ES-I3 (cell line): ENCODE results near the gene SPRED2.
"Not testable (repeated sequence)": the region's sequence is repeated elsewhere in the genome, so short reads cannot be mapped to it uniquely, and the experiment has no call there.

Source experiments
- H3K36me3 ChIP-seq: 2 replicates; pipeline ENCODE4 v1.6.1; 2013; ENCODE audit warnings: mild to moderate bottlenecking, low read length, control low read depth, moderate library complexity; ENCODE audit not compliant: insufficient read depth
- H3K4me1 ChIP-seq: 2 replicates; pipeline ENCODE4 v1.6.1; 2013; ENCODE audit warnings: mild to moderate bottlenecking, control low read depth, low read length; ENCODE audit not compliant: insufficient read depth
- H3K9ac ChIP-seq: 2 replicates; pipeline ENCODE4 v1.6.1; 2013; ENCODE audit warnings: low read depth, mild to moderate bottlenecking, low read length, moderate library complexity
- H3K9me3 ChIP-seq: 2 replicates; pipeline ENCODE4 v1.6.1; 2013; ENCODE audit warnings: mild to moderate bottlenecking, low read length, moderate library complexity; ENCODE audit not compliant: control insufficient read depth, insufficient read depth

Gene SPRED2

GRCh38 chr2:65350651-65351056 lies 81.7 kb downstream of the SPRED2 start:
- peaks cover 29% of the 10 kb centered on the region for H3K4me1 ChIP-seq
- no peak overlapping the region for H3K9ac ChIP-seq
- no peaks in the 10 kb centered on the region for H3K9me3 ChIP-seq
- H3K36me3 ChIP-seq: no peaks in the 10 kb centered on the region

- no peaks in the 10 kb centered on the region for H3K9me3 ChIP-seq
These were observed 82.5 kb downstream of the SPRED2 start for GRCh38 chr2:65349863-65350262.

GRCh38 chr2:65347913-65348312 lies 84.5 kb downstream of the SPRED2 start:
- Histone ChIP-seq H3K9ac (no peak overlapping the region), H3K4me1 (peaks cover 29% of the 10 kb centered on the region), H3K36me3 (no peaks in the 10 kb centered on the region), H3K9me3 (no peaks in the 10 kb centered on the region)

More at GRCh38 chr2:65349863-65350262, 82.5 kb downstream of the SPRED2 start:
- H3K36me3 ChIP-seq: no peaks in the 10 kb centered on the region
- H3K9ac ChIP-seq: no peak overlapping the region
- peaks cover 29% of the 10 kb centered on the region for H3K4me1 ChIP-seq

- Histone ChIP-seq H3K4me1 (peaks cover 14% of the 10 kb centered on the region), H3K36me3 (no peaks in the 10 kb centered on the region), H3K9ac (no peak overlapping the region), H3K9me3 (no peaks in the 10 kb centered on the region)
These were observed 86.8 kb downstream of the SPRED2 start for GRCh38 chr2:65345631-65346030.

GRCh38 chr2:65344689-65345088 lies 87.7 kb downstream of the SPRED2 start:
- Histone ChIP-seq H3K9me3 (no peaks in the 10 kb centered on the region), H3K9ac (no peak overlapping the region), H3K36me3 (no peaks in the 10 kb centered on the region), H3K4me1 (peaks cover 5% of the 10 kb centered on the region)

GRCh38 chr2:65344182-65344581 lies 88.2 kb downstream of the SPRED2 start:
- H3K9ac ChIP-seq: no peak overlapping the region
- H3K36me3 ChIP-seq: no peaks in the 10 kb centered on the region
- no peaks in the 10 kb centered on the region for H3K9me3 ChIP-seq
- no peaks in the 10 kb centered on the region for H3K4me1 ChIP-seq

GRCh38 chr2:65343386-65343785 lies 89.0 kb downstream of the SPRED2 start:
- Histone ChIP-seq H3K9ac (no peak overlapping the region), H3K4me1 (no peaks in the 10 kb centered on the region), H3K9me3 (no peaks in the 10 kb centered on the region), H3K36me3 (no peaks in the 10 kb centered on the region)

GRCh38 chr2:65340898-65341681 lies 91.3 kb downstream of the SPRED2 start:
- Histone ChIP-seq H3K9me3 (no peaks in the 10 kb centered on the region), H3K4me1 (no peaks in the 10 kb centered on the region), H3K9ac (no peak overlapping the region), H3K36me3 (no peaks in the 10 kb centered on the region)

GRCh38 chr2:65339648-65340047 lies 92.8 kb downstream of the SPRED2 start:
- Histone ChIP-seq H3K9me3 (no peaks in the 10 kb centered on the region), H3K9ac (no peak overlapping the region), H3K36me3 (0 out of 2 replicates have a peak, but pooled peaks cover under 1% of the 10 kb centered on the region), H3K4me1 (no peaks in the 10 kb centered on the region)

GRCh38 chr2:65338830-65339495 lies 93.4 kb downstream of the SPRED2 start:
- not testable (repeated sequence) for H3K36me3 ChIP-seq, H3K9me3 ChIP-seq, H3K9ac ChIP-seq, H3K4me1 ChIP-seq

- not testable (repeated sequence) for H3K9ac ChIP-seq, H3K4me1 ChIP-seq, H3K9me3 ChIP-seq, H3K36me3 ChIP-seq
These were observed 94.5 kb downstream of the SPRED2 start for GRCh38 chr2:65337915-65338314.

- Histone ChIP-seq H3K9ac (no peak overlapping the region), H3K4me1 (no peaks in the 10 kb centered on the region; the same call in 1 of the 2 replicates), H3K36me3 (peaks cover 5% of the 10 kb centered on the region; the same call in 1 of the 2 replicates), H3K9me3 (no peaks in the 10 kb centered on the region)
These were observed 97.7 kb downstream of the SPRED2 start for GRCh38 chr2:65334714-65335113.

- H3K36me3 ChIP-seq: peaks cover 5% of the 10 kb centered on the region; the same call in 1 of the 2 replicates
- no peaks in the 10 kb centered on the region for H3K9me3 ChIP-seq
- H3K4me1 ChIP-seq: no peaks in the 10 kb centered on the region; the same call in 1 of the 2 replicates
- no peak overlapping the region for H3K9ac ChIP-seq
These were observed 100.9 kb downstream of the SPRED2 start for GRCh38 chr2:65331336-65332025.

- Histone ChIP-seq H3K9ac (no peak overlapping the region), H3K36me3 (peaks cover 3% of the 10 kb centered on the region; the same call in 1 of the 2 replicates), H3K4me1 (no peaks in the 10 kb centered on the region; the same call in 1 of the 2 replicates), H3K9me3 (no peaks in the 10 kb centered on the region)
These were observed 102.9 kb downstream of the SPRED2 start for GRCh38 chr2:65329525-65329924.
